ENCODE measurements around the gene CFAP20DC. TPM values are rescaled to one million over a fixed set of nuclear protein-coding genes. Genes with fewer than 3 reads are reported as not detected.
"Not testable (repeated sequence)": the region's sequence is repeated elsewhere in the genome, so short reads cannot be mapped to it uniquely, and the experiment has no call there.

The CFAP20DC gene
- total RNA-seq, 1 experiment from 2014 or later, result 12.0 TPM

- no peak for DNase-seq (ENCODE audit: low read depth)
These were observed 85.8 kb downstream of the CFAP20DC start for GRCh38 chr3:58963928-58964503.

- no peak for DNase-seq (ENCODE audit: low read depth)
These were observed 87.0 kb downstream of the CFAP20DC start for GRCh38 chr3:58962816-58963215.

- DNase-seq (ENCODE audit: low read depth), result no peak
These were observed 87.7 kb downstream of the CFAP20DC start for GRCh38 chr3:58962040-58962651.

- DNase-seq (ENCODE audit: low read depth), result no peak
These were observed 94.5 kb downstream of the CFAP20DC start for GRCh38 chr3:58955308-58955707.

GRCh38 chr3:58953288-58953687, 96.5 kb downstream of the CFAP20DC start:
- no peak for DNase-seq (ENCODE audit: low read depth)

- DNase-seq (ENCODE audit: low read depth), result peak; percentile 3
These were observed 97.5 kb downstream of the CFAP20DC start for GRCh38 chr3:58952128-58952917.

- no peak for DNase-seq (ENCODE audit: low read depth)
These were observed 101.8 kb downstream of the CFAP20DC start for GRCh38 chr3:58948018-58948417.

- DNase-seq (ENCODE audit: low read depth), result no peak
These were observed 103.0 kb downstream of the CFAP20DC start for GRCh38 chr3:58946875-58947274.

- DNase-seq (ENCODE audit: low read depth), result no peak
These were observed 111.8 kb downstream of the CFAP20DC start for GRCh38 chr3:58938057-58938456.

- DNase-seq (ENCODE audit: low read depth), result peak; percentile 18
These were observed 125.2 kb downstream of the CFAP20DC start for GRCh38 chr3:58924578-58924977.

GRCh38 chr3:58900386-58900785, 149.4 kb downstream of the CFAP20DC start:
- DNase-seq (ENCODE audit: low read depth), result no peak

- DNase-seq (ENCODE audit: low read depth), result no peak
These were observed 149.9 kb downstream of the CFAP20DC start for GRCh38 chr3:58899953-58900298.

- DNase-seq (ENCODE audit: low read depth), result peak; percentile 4
These were observed 150.5 kb downstream of the CFAP20DC start for GRCh38 chr3:58899159-58899952.

- DNase-seq (ENCODE audit: low read depth), result no peak
These were observed 151.3 kb downstream of the CFAP20DC start for GRCh38 chr3:58898513-58898912.

GRCh38 chr3:58897646-58898045, 152.2 kb downstream of the CFAP20DC start:
- no peak for DNase-seq (ENCODE audit: low read depth)

GRCh38 chr3:58895678-58896077, 154.1 kb downstream of the CFAP20DC start:
- DNase-seq (ENCODE audit: low read depth), result not testable (repeated sequence)

GRCh38 chr3:58892526-58892925, 157.3 kb downstream of the CFAP20DC start:
- DNase-seq (ENCODE audit: low read depth), result not testable (repeated sequence)

- DNase-seq (ENCODE audit: low read depth), result no peak
These were observed 161.7 kb downstream of the CFAP20DC start for GRCh38 chr3:58888087-58888486.

GRCh38 chr3:58884453-58884852, 165.4 kb downstream of the CFAP20DC start:
- DNase-seq (ENCODE audit: low read depth), result no peak

- no peak for DNase-seq (ENCODE audit: low read depth)
These were observed 169.6 kb downstream of the CFAP20DC start for GRCh38 chr3:58880182-58880581.

- peak; percentile 57 for DNase-seq (ENCODE audit: low read depth)
These were observed 175.0 kb downstream of the CFAP20DC start for GRCh38 chr3:58874795-58875194.

- DNase-seq (ENCODE audit: low read depth), result peak; percentile 40
These were observed 175.5 kb downstream of the CFAP20DC start for GRCh38 chr3:58874248-58874741.
